BLaER1 (cell line): Measurements from ENCODE around the gene OTUB1.

ENCODE experiments used
- H3K27ac ChIP-seq: shearing (Covaris generic); formaldehyde crosslinking; 2 replicates; pipeline ENCODE4 v1.8.1; 2022
- H3K27me3 ChIP-seq: shearing (Covaris generic); formaldehyde crosslinking; 2 replicates; pipeline ENCODE4 v1.8.1; 2022
- H3K36me3 ChIP-seq: shearing (Covaris generic); formaldehyde crosslinking; 2 replicates; pipeline ENCODE4 v1.8.1; 2022
- H3K4me1 ChIP-seq: shearing (Covaris generic); formaldehyde crosslinking; 2 replicates; pipeline ENCODE4 v1.8.1; 2022
- H3K4me2 ChIP-seq: shearing (Covaris generic); formaldehyde crosslinking; 2 replicates; pipeline ENCODE4 v1.8.1; 2022
- H3K4me3 ChIP-seq: shearing (Covaris generic); formaldehyde crosslinking; 2 replicates; pipeline ENCODE4 v1.8.1; 2022
- H3K9ac ChIP-seq: shearing (Covaris generic); formaldehyde crosslinking; 2 replicates; pipeline ENCODE4 v1.8.1; 2022
- H3K9me3 ChIP-seq: shearing (Covaris generic); formaldehyde crosslinking; 2 replicates; pipeline ENCODE4 v1.8.1; 2022
- H4K20me1 ChIP-seq: shearing (Covaris generic); formaldehyde crosslinking; 2 replicates; pipeline ENCODE4 v1.8.1; 2022
- Cebpa-rat ChIP-seq: shearing (Covaris generic); IDR thresholded peaks from 2 replicates; pipeline ENCODE4 v1.8.1; 2022

The OTUB1 gene

GRCh38 chr11:63986156-63986931 lies at the start of gene OTUB1:
OTUB1 (plus strand) TSS chr11:63986438; CDS start chr11:63986457, 19 bp downstream.
- Histone ChIP-seq H3K36me3 (peaks cover 33% of the 10 kb centered on the region), H3K9ac (peak within 1 kb of the TSS; percentile 96), H4K20me1 (peaks cover 47% of the 10 kb centered on the region), H3K4me2 (peak within 1 kb of the TSS; percentile 93), H3K27me3 (no peaks in the 10 kb centered on the region), H3K4me3 (peak within 1 kb of the TSS; percentile 98), H3K4me1 (peaks cover 54% of the 10 kb centered on the region), H3K9me3 (no peaks in the 10 kb centered on the region), H3K27ac (peak within 1 kb of the TSS; percentile 97)
- no peak for TF ChIP-seq Cebpa-rat

- Histone ChIP-seq H3K36me3 (peaks cover 14% of the 10 kb centered on the region), H3K27me3 (no peaks in the 10 kb centered on the region), H3K9me3 (no peaks in the 10 kb centered on the region), H3K27ac (peak overlapping the region; percentile 31; the same call in 1 of the 2 replicates), H3K9ac (peak overlapping the region; percentile 84), H4K20me1 (peaks cover 31% of the 10 kb centered on the region), H3K4me3 (peak overlapping the region; percentile 76), H3K4me2 (peak overlapping the region; percentile 89), H3K4me1 (peaks cover 44% of the 10 kb centered on the region)
- no peak for TF ChIP-seq Cebpa-rat
These were observed 48.3 kb upstream of the OTUB1 start for GRCh38 chr11:63937713-63938478.

GRCh38 chr11:63938479-63939396 lies 47.5 kb upstream of the OTUB1 start, which contains the start of gene NAA40:
NAA40 (plus strand) TSS chr11:63939002; CDS start chr11:63939097, 95 bp downstream.
- no peaks in the 10 kb centered on the region for H3K27me3 ChIP-seq
- peaks cover 52% of the 10 kb centered on the region for H3K4me1 ChIP-seq
- TF ChIP-seq Cebpa-rat, result no peak
- H3K9ac ChIP-seq, result peak within 1 kb of the TSS; percentile 84
- no peaks in the 10 kb centered on the region for H3K9me3 ChIP-seq
- H3K4me2 ChIP-seq, result peak within 1 kb of the TSS; percentile 89
- H4K20me1 ChIP-seq, result peaks cover 40% of the 10 kb centered on the region
- peaks cover 19% of the 10 kb centered on the region for H3K36me3 ChIP-seq
- peak within 1 kb of the TSS; percentile 76 for H3K4me3 ChIP-seq
- peak within 1 kb of the TSS; percentile 80 for H3K27ac ChIP-seq

- Histone ChIP-seq H3K9me3 (no peaks in the 10 kb centered on the region), H3K4me1 (peaks cover 49% of the 10 kb centered on the region), H3K9ac (peak overlapping the region; percentile 84), H3K27me3 (no peaks in the 10 kb centered on the region), H4K20me1 (peaks cover 47% of the 10 kb centered on the region), H3K36me3 (peaks cover 21% of the 10 kb centered on the region), H3K4me3 (peak overlapping the region; percentile 76), H3K4me2 (peak overlapping the region; percentile 78), H3K27ac (peak overlapping the region; percentile 80)
- TF ChIP-seq Cebpa-rat, result no peak
These were observed 46.8 kb upstream of the OTUB1 start for GRCh38 chr11:63939397-63939891.

GRCh38 chr11:63940786-63941185 lies 45.5 kb upstream of the OTUB1 start:
- Histone ChIP-seq H3K36me3 (peaks cover 29% of the 10 kb centered on the region), H3K27ac (peak overlapping the region; percentile 73), H3K9me3 (no peaks in the 10 kb centered on the region), H3K4me1 (peaks cover 60% of the 10 kb centered on the region), H4K20me1 (peaks cover 60% of the 10 kb centered on the region), H3K9ac (peak overlapping the region; percentile 84), H3K4me3 (peak overlapping the region; percentile 76), H3K27me3 (no peaks in the 10 kb centered on the region), H3K4me2 (peak overlapping the region; percentile 78)
- no peak for TF ChIP-seq Cebpa-rat

- Histone ChIP-seq H3K4me1 (peaks cover 60% of the 10 kb centered on the region), H3K36me3 (peaks cover 39% of the 10 kb centered on the region), H3K4me3 (no peak overlapping the region), H3K9me3 (no peaks in the 10 kb centered on the region), H3K27ac (no peak overlapping the region), H3K4me2 (peak overlapping the region; percentile 78; the same call in 1 of the 2 replicates), H4K20me1 (peaks cover 66% of the 10 kb centered on the region), H3K27me3 (no peaks in the 10 kb centered on the region), H3K9ac (no peak overlapping the region)
- TF ChIP-seq Cebpa-rat, result no peak
These were observed 44.3 kb upstream of the OTUB1 start for GRCh38 chr11:63941901-63942300.

GRCh38 chr11:63942803-63943202 lies 43.4 kb upstream of the OTUB1 start:
- H3K9me3 ChIP-seq, result no peaks in the 10 kb centered on the region
- H3K4me1 ChIP-seq, result peaks cover 56% of the 10 kb centered on the region
- peaks cover 48% of the 10 kb centered on the region for H3K36me3 ChIP-seq
- TF ChIP-seq Cebpa-rat, result no peak
- H3K4me3 ChIP-seq, result no peak overlapping the region
- no peak overlapping the region for H3K27ac ChIP-seq
- H4K20me1 ChIP-seq, result peaks cover 66% of the 10 kb centered on the region
- no peaks in the 10 kb centered on the region for H3K27me3 ChIP-seq
- 0 out of 2 replicates have a peak overlapping the region, but pooled peaks have one; percentile 51 for H3K9ac ChIP-seq
- no peak overlapping the region for H3K4me2 ChIP-seq

GRCh38 chr11:63944987-63945386 lies 41.3 kb upstream of the OTUB1 start:
- Histone ChIP-seq H3K27ac (0 out of 2 replicates have a peak overlapping the region, but pooled peaks have one; percentile 21), H3K4me2 (peak overlapping the region; percentile 55)
- no peak for TF ChIP-seq Cebpa-rat

More at GRCh38 chr11:63944987-63945386, 41.3 kb upstream of the OTUB1 start:
- peaks cover 63% of the 10 kb centered on the region for H4K20me1 ChIP-seq
- no peaks in the 10 kb centered on the region for H3K27me3 ChIP-seq
- H3K4me3 ChIP-seq, result no peak overlapping the region
- H3K9ac ChIP-seq, result peak overlapping the region; percentile 46
- peaks cover 48% of the 10 kb centered on the region for H3K4me1 ChIP-seq
- no peaks in the 10 kb centered on the region for H3K9me3 ChIP-seq
- peaks cover 68% of the 10 kb centered on the region for H3K36me3 ChIP-seq
